Stimulated activated naive CD8-positive, alpha-beta T cell treated with anti-CD3 and anti-CD28 coated beads, Interleukin-15, Interleukin-2, amounts not matched to agents 100 U/mL and 50 U/mL, for 24 hours (primary cell): Measurements from ENCODE around the gene CLN6.
"Not testable (repeated sequence)": the region's sequence is repeated elsewhere in the genome, so short reads cannot be mapped to it uniquely, and the experiment has no call there.

Experiments
- ATAC-seq: fragments of 150-1000 bp; cut with Tn5 transposase; one replicate; pipeline ENCODE4 v1.10.0; 2021
- DNase-seq: peaks from one replicate; pipeline ENCODE4 v3.0.0; 2021

The CLN6 gene

DNA sequence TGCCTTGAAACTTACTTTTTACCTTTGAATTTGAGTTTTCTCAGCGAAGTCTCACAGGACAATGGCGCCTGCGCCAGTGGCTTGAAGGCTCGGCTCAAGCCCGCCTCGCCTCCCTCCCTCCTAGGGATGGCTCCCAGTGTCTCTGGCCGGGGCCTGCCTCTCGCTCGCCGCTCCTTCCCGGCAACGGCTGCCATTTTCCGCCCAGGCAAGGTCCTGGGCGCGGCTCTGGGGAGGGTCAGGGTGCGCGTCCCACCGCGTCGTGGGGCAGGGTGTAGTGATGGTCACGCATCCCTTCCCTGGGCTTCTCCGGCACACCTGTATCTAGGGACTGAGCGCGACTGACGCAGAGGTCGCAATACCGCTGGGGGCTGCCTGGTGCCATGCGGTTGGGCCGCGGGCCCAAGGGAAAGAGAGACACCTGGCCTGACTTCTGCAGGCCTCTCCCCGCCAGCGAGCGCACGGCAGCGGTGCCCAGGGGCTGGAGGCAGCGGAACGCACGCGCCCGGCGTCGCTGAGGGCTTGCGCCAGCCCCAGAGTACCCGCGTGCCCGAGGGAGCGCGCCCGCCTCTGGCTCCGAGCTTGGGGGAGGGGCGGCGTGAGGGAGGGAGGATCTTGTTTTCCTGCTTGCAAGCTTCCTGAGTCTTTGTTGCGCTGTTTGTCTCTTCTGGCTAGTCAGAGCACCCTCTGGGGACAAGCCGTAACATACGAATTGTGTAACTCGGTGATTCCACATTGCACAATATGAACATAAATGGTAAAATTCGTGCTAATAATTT lies 27.3 kb upstream of the CLN6 start:
- peak; percentile 50 for ATAC-seq
- DNase-seq: peak; percentile 75

- no peak for DNase-seq
- peak; percentile 68 for ATAC-seq
Measured at GRCh38 chr15:68252925-68253534, 23.5 kb upstream of the CLN6 start.

- ATAC-seq (no peak), DNase-seq (no peak)
Measured at GRCh38 chr15:68249058-68249713, 19.7 kb upstream of the CLN6 start.

DNA sequence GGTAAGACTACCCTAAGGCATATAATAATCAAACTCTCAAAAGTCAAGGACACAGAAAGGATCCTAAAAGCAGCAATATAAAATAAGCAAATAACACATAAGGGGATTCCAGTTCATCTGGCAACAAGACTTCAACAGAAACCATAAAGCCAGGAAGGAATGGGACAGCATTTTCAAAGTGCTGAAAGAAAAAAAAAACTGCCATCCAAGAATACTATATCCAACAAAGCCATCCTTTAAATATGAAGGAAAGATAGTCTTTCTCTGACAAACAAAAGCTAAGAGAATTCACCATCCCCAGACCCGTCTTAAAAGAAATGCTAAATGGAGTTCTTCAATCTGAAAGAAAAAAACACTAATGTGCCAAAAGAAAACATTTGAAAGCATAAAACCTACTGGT lies 14.7 kb upstream of the CLN6 start:
- no peak for ATAC-seq
- DNase-seq: no peak

DNA sequence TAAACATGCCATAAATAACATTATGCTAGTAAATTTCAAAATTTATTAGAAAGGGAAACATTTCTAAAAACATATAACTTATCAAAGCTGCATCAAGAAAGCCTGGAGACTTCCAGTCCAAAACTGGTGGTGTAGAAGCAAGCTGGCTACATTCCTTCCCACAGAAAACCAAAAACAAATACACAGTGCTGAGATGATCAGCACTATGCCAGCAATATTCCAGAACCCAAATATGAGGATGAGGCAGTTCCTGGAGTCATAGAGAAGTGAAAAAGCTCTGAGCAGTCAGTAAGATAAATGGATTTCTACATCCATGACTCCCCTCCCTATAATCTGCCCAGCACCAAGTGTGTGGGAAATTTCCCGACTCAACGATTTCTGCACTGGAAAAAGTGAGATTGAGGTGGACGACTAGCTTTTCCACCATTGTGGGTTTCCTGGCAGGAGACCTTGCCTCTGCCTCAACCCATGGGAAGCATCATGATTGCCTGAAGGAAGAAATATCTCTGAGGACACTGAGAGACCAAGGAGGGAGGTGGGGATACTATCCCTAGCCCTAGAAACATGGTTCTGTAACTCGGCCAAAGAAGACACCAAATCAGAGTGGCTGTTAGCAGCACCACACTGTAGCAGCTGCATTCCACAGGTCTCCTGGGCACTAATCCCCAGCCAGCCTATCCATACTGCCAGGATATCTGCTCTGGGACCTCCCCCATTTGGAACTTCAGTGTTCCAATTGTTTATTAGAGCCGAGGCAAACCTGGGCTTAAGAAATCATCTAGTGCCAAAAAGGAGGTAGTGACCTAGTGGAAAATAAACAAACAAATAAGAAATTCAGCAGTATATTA lies 11.8 kb upstream of the CLN6 start:
- DNase-seq (no peak), ATAC-seq (no peak)

- ATAC-seq (no peak), DNase-seq (no peak)
Measured at GRCh38 chr15:68239025-68239424, 9.5 kb upstream of the CLN6 start.

DNA sequence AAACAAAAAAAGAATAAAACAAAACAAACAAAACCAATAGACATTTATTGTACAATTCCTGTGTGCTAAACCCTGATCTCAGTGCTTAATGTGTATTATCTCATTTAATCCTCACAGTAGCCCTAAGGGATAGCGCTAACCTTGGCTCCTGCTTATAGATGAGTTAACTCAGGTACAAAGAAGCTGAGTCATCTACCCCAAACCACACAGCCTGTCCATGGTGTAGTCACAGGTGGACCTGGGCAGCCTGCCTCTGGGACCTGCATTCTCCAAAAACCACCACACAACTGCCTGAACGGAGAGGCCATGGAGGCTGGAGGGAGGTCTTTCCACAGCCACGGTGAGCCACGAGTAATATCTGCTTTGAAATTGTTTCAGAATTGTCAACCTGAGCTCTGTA lies 5.5 kb upstream of the CLN6 start:
- no peak for ATAC-seq
- no peak for DNase-seq

- ATAC-seq, DNase-seq: not testable (repeated sequence)
Measured at GRCh38 chr15:68234520-68234919, 5.0 kb upstream of the CLN6 start.

GRCh38 chr15:68234060-68234459 lies 4.5 kb upstream of the CLN6 start:
- ATAC-seq (no peak), DNase-seq (no peak)

GRCh38 chr15:68232937-68233336 lies 3.4 kb upstream of the CLN6 start:
- ATAC-seq (no peak), DNase-seq (no peak)

GRCh38 chr15:68232449-68232848 lies 2.9 kb upstream of the CLN6 start:
- DNase-seq (no peak), ATAC-seq (no peak)

DNA sequence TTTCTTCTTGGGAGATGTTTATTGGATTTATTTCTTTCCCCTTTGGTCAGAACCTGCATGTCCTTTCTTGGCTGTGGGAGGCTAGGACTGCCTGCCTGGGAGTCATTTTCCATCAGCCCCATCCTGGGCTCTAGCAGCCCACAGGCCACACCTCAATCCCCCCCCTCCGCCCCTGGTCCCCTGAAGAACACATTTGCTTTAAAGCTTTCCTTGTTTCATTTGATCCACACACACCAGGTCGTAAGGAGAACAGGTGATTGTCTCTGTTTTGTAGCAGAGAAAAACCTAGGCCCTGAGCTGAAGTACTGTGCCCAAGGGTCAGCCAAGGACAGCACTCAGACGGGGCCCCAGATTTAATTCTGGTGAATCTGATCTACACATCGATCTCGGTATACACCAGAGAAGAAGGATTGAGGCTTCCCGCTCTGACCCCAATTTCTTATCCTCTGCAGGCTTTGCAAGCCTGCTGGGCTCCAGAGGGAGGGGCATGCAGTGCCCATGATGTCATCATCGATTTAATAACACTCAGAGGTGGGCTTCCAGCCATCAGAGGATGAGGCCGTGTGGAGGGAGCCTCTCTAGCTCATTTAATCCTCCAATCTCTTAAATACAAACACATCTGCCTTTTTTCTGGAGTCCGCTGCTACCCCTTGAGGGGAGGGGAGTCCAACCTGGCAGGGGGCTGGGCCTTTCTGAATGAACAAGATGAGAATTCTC lies 1.7 kb upstream of the CLN6 start:
- ATAC-seq: no peak
- no peak for DNase-seq

- ATAC-seq (no peak), DNase-seq (no peak)
Measured at GRCh38 chr15:68230157-68231100, 901 bp upstream of the CLN6 start.

DNA sequence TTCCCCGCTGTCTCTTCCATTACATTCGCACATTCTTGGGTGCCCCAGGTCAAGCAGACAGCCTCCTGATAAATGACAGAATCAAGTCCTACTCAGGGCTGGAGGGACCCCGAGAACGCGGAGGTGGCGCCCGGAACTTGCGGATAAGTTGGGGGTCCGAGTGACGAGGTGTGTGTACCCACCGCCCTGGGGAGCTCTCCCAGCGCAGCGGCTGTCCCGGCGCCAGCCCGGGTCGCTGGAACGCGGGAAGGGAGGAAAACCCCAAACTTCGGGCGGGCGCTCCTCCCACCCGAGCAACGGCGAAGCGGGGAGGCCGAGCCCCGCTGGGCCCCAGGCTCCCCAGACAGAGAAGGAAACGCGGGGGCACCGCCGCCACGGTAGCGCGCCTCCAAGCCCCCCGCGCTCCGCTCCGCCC lies 550 bp downstream of the CLN6 start:
- DNase-seq (no peak), ATAC-seq (no peak)

- DNase-seq: no peak
- no peak for ATAC-seq
Measured at GRCh38 chr15:68228143-68228970, 1.2 kb downstream of the CLN6 start.

DNA sequence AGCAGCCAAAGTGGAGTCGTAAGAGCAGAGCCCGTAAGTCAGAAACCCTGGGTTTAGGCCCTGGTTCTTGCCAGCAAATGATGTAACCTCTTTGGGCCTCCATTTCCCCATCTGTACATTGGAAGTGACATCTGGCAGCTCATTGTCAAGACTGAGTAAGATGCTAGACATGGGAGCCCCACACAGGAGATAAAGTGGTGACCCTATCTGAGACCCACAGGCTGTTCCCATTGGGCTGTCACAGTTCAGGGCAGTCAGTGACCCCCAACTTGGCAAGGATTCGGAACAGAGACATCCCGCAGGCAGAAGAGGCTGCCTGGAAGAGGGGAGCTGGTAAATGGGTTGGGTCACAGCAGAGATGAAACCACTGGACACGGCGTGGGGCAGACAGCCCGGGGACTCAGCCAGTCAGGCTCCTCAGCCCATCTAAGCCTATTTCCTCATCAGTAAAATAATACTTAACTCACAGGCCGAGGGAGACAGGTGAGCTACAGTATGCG lies 1.8 kb downstream of the CLN6 start:
- ATAC-seq (no peak), DNase-seq (no peak)

- not testable (repeated sequence) for ATAC-seq, DNase-seq
Measured at GRCh38 chr15:68225442-68225841, 4.1 kb downstream of the CLN6 start.

GRCh38 chr15:68224546-68225250 lies 4.8 kb downstream of the CLN6 start:
- no peak for DNase-seq
- ATAC-seq: no peak

DNA sequence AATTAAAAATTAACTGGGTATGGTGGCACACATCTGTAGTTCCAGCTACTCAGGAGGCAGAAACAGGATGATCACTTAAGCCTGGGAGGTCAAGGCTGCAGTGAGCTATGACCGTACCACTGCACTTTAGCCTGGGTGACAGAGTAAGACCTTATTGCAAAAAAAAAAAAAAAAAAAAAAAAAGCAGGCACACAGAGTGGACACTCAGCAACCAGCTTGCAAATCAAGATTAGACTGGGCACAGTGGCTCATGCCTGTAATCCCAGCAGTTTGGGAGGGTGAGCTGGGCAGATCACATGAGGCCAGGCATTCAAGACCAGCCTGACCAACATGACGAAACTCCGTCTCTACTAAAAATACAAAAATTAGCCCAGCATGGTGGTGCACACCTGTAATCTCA lies 5.4 kb downstream of the CLN6 start:
- ATAC-seq (no peak), DNase-seq (no peak)
